BLaER1 treated with 17β-estradiol and CSF1 and Interleukin-3, amounts not matched to agents 10 nM and 100 nM (cell line): ENCODE measurements around the gene ENO4.

ENCODE experiments used
- H3K27ac ChIP-seq, 11 experiments: shearing (Covaris generic); formaldehyde crosslinking; 2 replicates each; pipeline ENCODE4 v1.8.1; 2022
- H3K27me3 ChIP-seq, 11 experiments: shearing (Covaris generic); formaldehyde crosslinking; 2 replicates each; pipeline ENCODE4 v1.8.1; 2022
- H3K36me3 ChIP-seq, 11 experiments: shearing (Covaris generic); formaldehyde crosslinking; 2 replicates each; pipeline ENCODE4 v1.8.1; 2022
- H3K4me1 ChIP-seq, 10 experiments: shearing (Covaris generic); formaldehyde crosslinking; 2 replicates each; pipeline ENCODE4 v1.8.1; 2022
- H3K4me2 ChIP-seq, 11 experiments: shearing (Covaris generic); formaldehyde crosslinking; 2 replicates each; pipeline ENCODE4 v1.8.1; 2022
- H3K4me3 ChIP-seq, 10 experiments: shearing (Covaris generic); formaldehyde crosslinking; 2 replicates each; pipeline ENCODE4 v1.8.1; 2022
- H3K9ac ChIP-seq, 11 experiments: shearing (Covaris generic); formaldehyde crosslinking; 2 replicates each; pipeline ENCODE4 v1.8.1; 2022
- H3K9me3 ChIP-seq, 11 experiments: shearing (Covaris generic); formaldehyde crosslinking; replicated peaks in 1 of 11; 2 replicates each; pipeline ENCODE4 v1.8.1; 2022
- H4K20me1 ChIP-seq, 11 experiments: shearing (Covaris generic); formaldehyde crosslinking; 2 replicates each; pipeline ENCODE4 v1.8.1; 2022
- Cebpa-rat ChIP-seq, 11 experiments: shearing (Covaris generic); IDR thresholded peaks; 2 replicates each; pipeline ENCODE4 v1.8.1; 2022

The ENO4 gene

GRCh38 chr10:116857156-116857555 lies 7.9 kb downstream of the ENO4 start:
- no peak overlapping the region for H3K9ac ChIP-seq
- peaks cover 19 to 34% (median 27%) of the 10 kb centered on the region in 11 experiments; a peak in 21 of 22 replicates for H3K9me3 ChIP-seq
- no peaks in the 10 kb centered on the region for H3K4me1 ChIP-seq
- H3K4me3 ChIP-seq: no peak overlapping the region
- no peaks in the 10 kb centered on the region for H3K36me3 ChIP-seq
- H4K20me1 ChIP-seq: no peaks in the 10 kb centered on the region
- H3K27me3 ChIP-seq: no peaks in the 10 kb centered on the region
- H3K27ac ChIP-seq: no peak overlapping the region
- H3K4me2 ChIP-seq: no peak overlapping the region
- no peak for TF ChIP-seq Cebpa-rat (IDR thresholded peaks at IDR 0.05)

- Histone ChIP-seq H3K4me3 (no peak overlapping the region), H3K4me2 (no peak overlapping the region), H3K4me1 (no peaks in the 10 kb centered on the region), H3K9ac (no peak overlapping the region), H4K20me1 (no peaks in the 10 kb centered on the region), H3K27ac (no peak overlapping the region), H3K36me3 (no peaks in the 10 kb centered on the region), H3K27me3 (no peaks in the 10 kb centered on the region), H3K9me3 (peaks cover 19 to 32% (median 24%) of the 10 kb centered on the region in 11 experiments; a peak in 21 of 22 replicates)
- no peak for TF ChIP-seq Cebpa-rat (IDR thresholded peaks at IDR 0.05)
Observed at GRCh38 chr10:116861796-116862195, 12.5 kb downstream of the ENO4 start.

GRCh38 chr10:116864436-116864835 lies 15.1 kb downstream of the ENO4 start:
- Histone ChIP-seq H3K4me1 (no peaks in the 10 kb centered on the region), H3K9me3 (peaks cover 0 to 8% (median 4%) of the 10 kb centered on the region in 11 experiments; a peak in 5 of 22 replicates), H4K20me1 (no peaks in the 10 kb centered on the region), H3K36me3 (no peaks in the 10 kb centered on the region), H3K27me3 (no peaks in the 10 kb centered on the region), H3K27ac (no peak overlapping the region), H3K4me2 (no peak overlapping the region), H3K9ac (no peak overlapping the region), H3K4me3 (no peak overlapping the region)
- no peak for TF ChIP-seq Cebpa-rat (IDR thresholded peaks at IDR 0.05)

GRCh38 chr10:116866066-116866465 lies 16.8 kb downstream of the ENO4 start:
- Histone ChIP-seq H3K4me1 (no peaks in the 10 kb centered on the region), H3K9ac (no peak overlapping the region), H3K27me3 (no peaks in the 10 kb centered on the region), H3K9me3 (no peaks in the 10 kb centered on the region), H3K36me3 (no peaks in the 10 kb centered on the region), H3K4me3 (no peak overlapping the region), H3K4me2 (no peak overlapping the region), H3K27ac (no peak overlapping the region), H4K20me1 (no peaks in the 10 kb centered on the region)
- TF ChIP-seq Cebpa-rat (IDR thresholded peaks at IDR 0.05): no peak

GRCh38 chr10:116866987-116867595 lies 17.8 kb downstream of the ENO4 start:
- Histone ChIP-seq H3K27ac (no peak overlapping the region), H3K9ac (no peak overlapping the region)

GRCh38 chr10:116868198-116868676 lies 18.9 kb downstream of the ENO4 start:
- Histone ChIP-seq H3K27ac (no peak overlapping the region), H3K4me3 (no peak overlapping the region), H3K4me2 (no peak overlapping the region), H3K9ac (no peak overlapping the region), H3K9me3 (peaks cover 0 to 6% (median 0%) of the 10 kb centered on the region in 11 experiments; a peak in 3 of 22 replicates), H3K36me3 (no peaks in the 10 kb centered on the region), H3K27me3 (no peaks in the 10 kb centered on the region), H4K20me1 (no peaks in the 10 kb centered on the region), H3K4me1 (no peaks in the 10 kb centered on the region)
- TF ChIP-seq Cebpa-rat (IDR thresholded peaks at IDR 0.05): no peak

More at GRCh38 chr10:116866987-116867595, 17.8 kb downstream of the ENO4 start:
- H3K27me3 ChIP-seq: no peaks in the 10 kb centered on the region
- H3K4me1 ChIP-seq: no peaks in the 10 kb centered on the region
- no peak overlapping the region for H3K4me3 ChIP-seq
- peaks cover 0 to 1% (median 0%) of the 10 kb centered on the region in 11 experiments; a peak in 3 of 22 replicates for H3K9me3 ChIP-seq
- H4K20me1 ChIP-seq: no peaks in the 10 kb centered on the region
- no peak overlapping the region for H3K4me2 ChIP-seq
- TF ChIP-seq Cebpa-rat (IDR thresholded peaks at IDR 0.05): no peak
- H3K36me3 ChIP-seq: no peaks in the 10 kb centered on the region

- Histone ChIP-seq H3K4me1 (no peaks in the 10 kb centered on the region), H3K4me3 (no peak overlapping the region), H4K20me1 (no peaks in the 10 kb centered on the region), H3K4me2 (no peak overlapping the region), H3K9ac (no peak overlapping the region), H3K27me3 (no peaks in the 10 kb centered on the region), H3K27ac (no peak overlapping the region), H3K36me3 (no peaks in the 10 kb centered on the region), H3K9me3 (peaks cover 0 to 6% (median 0%) of the 10 kb centered on the region in 11 experiments; a peak in 3 of 22 replicates)
- TF ChIP-seq Cebpa-rat (IDR thresholded peaks at IDR 0.05): no peak
Observed at GRCh38 chr10:116868722-116869121, 19.4 kb downstream of the ENO4 start.

- Histone ChIP-seq H4K20me1 (no peaks in the 10 kb centered on the region), H3K36me3 (no peaks in the 10 kb centered on the region), H3K4me3 (no peak overlapping the region), H3K4me1 (no peaks in the 10 kb centered on the region), H3K9me3 (peaks cover 0 to 6% (median 0%) of the 10 kb centered on the region in 11 experiments; a peak in 3 of 22 replicates), H3K4me2 (no peak overlapping the region), H3K27ac (no peak overlapping the region), H3K9ac (no peak overlapping the region), H3K27me3 (no peaks in the 10 kb centered on the region)
- TF ChIP-seq Cebpa-rat (IDR thresholded peaks at IDR 0.05): no peak
Observed at GRCh38 chr10:116870949-116871348, 21.6 kb downstream of the ENO4 start.

GRCh38 chr10:116873134-116873533 lies 23.8 kb downstream of the ENO4 start:
- H3K27me3 ChIP-seq: no peaks in the 10 kb centered on the region
- no peak overlapping the region for H3K27ac ChIP-seq

GRCh38 chr10:116875897-116876296 lies 26.6 kb downstream of the ENO4 start:
- peaks cover 0 to 6% (median 0%) of the 10 kb centered on the region in 11 experiments; a peak in 3 of 22 replicates for H3K9me3 ChIP-seq
- no peak for TF ChIP-seq Cebpa-rat (IDR thresholded peaks at IDR 0.05)
- no peak overlapping the region for H3K4me3 ChIP-seq
- H4K20me1 ChIP-seq: no peaks in the 10 kb centered on the region
- no peak overlapping the region for H3K27ac ChIP-seq
- no peak overlapping the region for H3K4me2 ChIP-seq
- no peaks in the 10 kb centered on the region for H3K4me1 ChIP-seq
- no peaks in the 10 kb centered on the region for H3K27me3 ChIP-seq
- no peak overlapping the region for H3K9ac ChIP-seq
- H3K36me3 ChIP-seq: no peaks in the 10 kb centered on the region

More at GRCh38 chr10:116873134-116873533, 23.8 kb downstream of the ENO4 start:
- Histone ChIP-seq H3K36me3 (no peaks in the 10 kb centered on the region), H3K4me3 (no peak overlapping the region), H3K9me3 (peaks cover 0 to 6% (median 0%) of the 10 kb centered on the region in 11 experiments; a peak in 3 of 22 replicates), H4K20me1 (no peaks in the 10 kb centered on the region), H3K4me2 (no peak overlapping the region), H3K4me1 (no peaks in the 10 kb centered on the region), H3K9ac (no peak overlapping the region)
- no peak for TF ChIP-seq Cebpa-rat (IDR thresholded peaks at IDR 0.05)
